HG03520 (cell line): Measurements from ENCODE around the gene FILIP1L.
A peak's percentile ranks its signal among the peaks of the same experiment; 100 is the strongest.

Experiments
- ATAC-seq: cut with Tn5 transposase; IDR thresholded peaks from one replicate; pipeline ENCODE4 v1.9.1; 2021; ENCODE audit warnings: mild to moderate bottlenecking, moderate library complexity; ENCODE audit not compliant: unreplicated experiment

Gene FILIP1L

DNA sequence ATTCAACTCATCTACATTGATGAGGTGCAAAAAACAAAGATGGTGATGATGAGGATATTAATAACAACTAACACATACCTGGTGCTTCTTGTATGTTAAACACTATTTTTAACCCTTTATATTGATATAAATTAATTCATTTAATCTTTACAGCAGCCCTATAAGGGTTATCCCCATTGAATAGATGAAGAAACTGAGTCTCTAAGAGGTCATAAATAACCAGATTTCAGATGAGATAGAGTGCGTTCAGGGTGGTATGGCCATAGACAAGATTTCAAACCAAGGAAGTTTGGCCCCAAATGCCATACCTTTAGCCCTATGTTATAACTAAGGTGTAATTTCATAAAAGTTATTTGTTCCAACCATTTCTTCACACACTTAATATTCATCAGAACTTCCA lies 214.1 kb downstream of the FILIP1L start:
- no peak for ATAC-seq

DNA sequence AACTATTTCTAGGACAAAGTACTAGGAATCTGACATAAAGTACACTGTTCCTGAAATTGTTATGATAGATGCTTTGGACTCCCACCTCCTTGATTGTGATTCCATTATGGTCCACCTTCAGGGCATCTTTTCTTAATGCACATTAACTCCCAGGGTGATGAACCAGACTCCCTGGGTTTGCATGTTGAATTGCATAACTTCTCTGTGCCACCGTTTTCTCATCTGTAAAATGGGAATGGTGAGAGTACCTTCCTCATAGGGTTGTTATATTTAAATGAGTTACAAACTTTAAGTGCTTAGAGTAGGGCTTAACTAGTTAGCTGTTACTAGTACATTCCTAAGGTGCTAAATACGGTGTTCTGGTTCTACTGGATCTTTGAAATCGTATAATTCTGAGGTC lies 214.7 kb downstream of the FILIP1L start:
- ATAC-seq, result no peak

DNA sequence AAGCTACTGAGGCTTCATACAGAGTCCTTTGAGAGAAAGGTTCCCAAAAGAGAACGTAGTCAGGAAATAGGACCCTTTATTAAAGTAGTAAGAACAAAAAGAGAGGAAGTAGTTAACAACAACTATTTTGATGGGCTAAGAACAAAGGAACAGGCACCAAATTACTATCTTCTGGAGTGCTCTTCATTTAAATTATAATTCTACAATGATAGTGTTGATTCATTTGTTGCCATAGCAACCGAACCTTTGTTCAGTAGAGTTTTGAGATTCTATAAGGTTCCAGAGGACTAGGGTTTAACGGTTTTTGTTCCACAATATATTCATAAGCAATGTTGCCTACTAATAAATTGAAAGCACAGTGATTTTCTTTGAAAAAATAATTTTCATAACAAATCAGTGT lies 217.8 kb downstream of the FILIP1L start:
- no peak for ATAC-seq

DNA sequence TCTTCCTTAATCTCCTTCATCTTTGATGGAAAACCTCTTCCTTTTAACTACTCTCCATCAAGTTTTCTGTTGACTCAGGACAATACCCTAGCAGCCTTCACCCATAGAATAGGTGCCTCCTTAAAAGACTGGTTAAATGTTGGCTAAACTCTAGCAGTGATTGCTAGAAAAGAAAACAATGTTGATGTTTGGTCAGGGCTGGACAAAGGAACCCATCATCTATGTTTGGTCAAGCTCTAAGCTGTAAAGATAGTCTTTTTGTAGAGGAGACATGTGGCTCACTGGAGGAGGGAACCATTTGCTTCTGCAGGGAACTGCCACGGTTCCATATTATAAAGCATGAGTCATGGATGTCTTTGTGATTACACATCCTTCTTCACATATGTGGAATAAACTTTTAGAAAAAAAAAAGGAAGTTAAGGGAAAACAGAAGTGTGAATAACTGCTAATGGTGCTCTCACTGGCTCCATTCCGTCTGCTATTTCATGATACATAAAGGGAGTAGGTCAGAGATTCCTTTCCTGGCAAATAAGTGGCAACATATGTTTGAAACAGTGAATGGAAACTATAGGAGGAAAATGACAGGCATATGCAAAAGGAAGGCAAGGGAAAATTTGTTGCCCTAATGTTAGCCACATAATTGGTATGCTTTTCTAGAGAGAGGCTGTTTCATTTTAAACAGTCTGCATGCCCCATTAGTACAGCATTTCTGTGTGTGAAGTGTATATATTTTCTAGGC lies 218.4 kb downstream of the FILIP1L start:
- ATAC-seq, result no peak

DNA sequence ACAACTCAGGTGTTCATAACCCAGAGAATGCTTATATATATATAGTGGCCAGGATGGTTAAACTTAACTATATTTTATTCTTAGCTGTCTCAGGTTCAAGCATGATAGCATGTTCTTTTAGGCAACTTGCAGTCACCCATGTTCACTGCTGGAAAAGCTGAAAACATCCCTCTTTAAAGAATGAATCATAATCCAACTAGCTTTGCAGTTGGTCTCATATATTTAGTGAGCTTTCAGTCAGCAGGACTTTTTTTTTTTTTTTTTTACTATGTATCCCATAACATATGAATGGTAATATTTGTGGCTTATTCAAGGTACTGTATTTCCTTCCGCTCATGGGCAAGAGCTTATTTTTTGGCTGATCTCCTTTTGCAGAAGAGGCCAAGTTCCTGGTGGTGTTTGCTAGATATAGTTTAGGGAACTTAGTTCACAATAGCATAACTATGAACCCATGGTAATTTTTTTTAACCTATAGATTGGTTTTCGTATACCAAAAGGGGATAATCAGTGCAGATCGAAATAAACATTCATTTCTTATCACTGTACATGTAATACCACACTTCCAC lies 219.1 kb downstream of the FILIP1L start:
- ATAC-seq, result no peak

DNA sequence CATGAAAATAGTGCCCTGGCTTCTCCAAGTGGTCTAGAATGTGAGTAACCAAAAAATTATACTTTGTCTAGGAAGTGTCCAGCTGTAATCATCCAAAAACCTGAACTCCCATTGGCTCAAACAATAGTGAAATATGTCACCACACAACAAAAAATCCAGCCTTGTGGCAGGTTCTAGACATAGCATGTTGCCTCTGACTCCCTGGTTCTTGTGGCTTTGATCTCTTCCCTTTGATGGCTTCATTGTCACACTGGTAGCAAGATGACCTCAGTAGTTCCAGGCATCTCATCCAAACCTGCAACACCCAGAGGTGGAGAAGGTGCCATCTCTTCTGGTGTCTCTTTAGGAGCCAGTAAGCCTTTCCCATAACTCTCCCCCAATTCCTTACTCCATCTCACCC lies 222.0 kb downstream of the FILIP1L start:
- no peak for ATAC-seq

DNA sequence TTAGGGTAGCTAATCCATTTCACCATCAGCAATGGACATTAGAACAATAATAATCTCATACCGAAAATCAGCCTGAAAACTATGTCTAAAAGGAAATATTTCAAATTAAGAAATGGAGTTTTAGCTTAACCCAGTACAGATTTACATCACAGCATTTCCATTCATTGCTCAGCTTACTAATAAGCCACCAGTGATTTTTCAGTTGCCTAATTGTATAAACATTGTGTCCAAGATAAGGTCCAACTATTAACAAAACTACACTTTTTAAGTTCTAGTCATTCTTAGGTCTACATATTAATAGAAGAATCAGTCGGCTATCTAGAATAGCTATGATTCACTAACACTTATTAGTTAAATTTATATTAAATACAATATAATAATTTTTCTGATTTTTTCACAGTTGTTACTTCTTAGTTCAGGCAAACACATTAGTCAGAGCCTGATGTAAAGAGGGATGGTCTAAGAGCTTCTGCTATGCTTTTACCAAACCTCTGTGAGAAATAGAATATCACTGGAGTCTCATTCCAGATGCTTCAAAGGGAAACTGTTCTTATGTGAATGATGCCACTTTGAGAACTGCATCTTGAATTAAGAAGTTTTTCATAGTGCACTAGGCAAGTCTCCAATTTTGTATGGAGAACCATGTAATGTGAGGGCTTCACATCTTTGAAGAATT lies 222.6 kb downstream of the FILIP1L start:
- no peak for ATAC-seq

DNA sequence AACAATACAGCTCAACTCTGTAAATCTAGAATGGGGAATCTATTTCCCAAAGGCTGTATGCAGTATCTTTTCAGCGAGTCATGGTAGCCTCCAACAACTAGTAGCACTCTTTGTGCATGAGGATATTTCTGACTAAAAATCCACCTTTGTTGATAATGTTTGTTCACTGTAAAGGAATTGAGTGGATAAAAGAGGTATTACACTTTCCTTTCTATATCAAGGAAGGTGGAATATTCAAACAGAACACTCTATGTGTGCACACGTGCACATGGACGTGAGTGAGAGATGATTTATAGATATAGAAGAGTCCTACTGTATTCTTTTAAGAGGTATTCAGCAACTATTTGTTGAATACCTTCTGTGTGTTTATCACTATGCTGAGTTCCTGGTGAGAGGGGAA lies 228.4 kb downstream of the FILIP1L start:
- no peak for ATAC-seq

DNA sequence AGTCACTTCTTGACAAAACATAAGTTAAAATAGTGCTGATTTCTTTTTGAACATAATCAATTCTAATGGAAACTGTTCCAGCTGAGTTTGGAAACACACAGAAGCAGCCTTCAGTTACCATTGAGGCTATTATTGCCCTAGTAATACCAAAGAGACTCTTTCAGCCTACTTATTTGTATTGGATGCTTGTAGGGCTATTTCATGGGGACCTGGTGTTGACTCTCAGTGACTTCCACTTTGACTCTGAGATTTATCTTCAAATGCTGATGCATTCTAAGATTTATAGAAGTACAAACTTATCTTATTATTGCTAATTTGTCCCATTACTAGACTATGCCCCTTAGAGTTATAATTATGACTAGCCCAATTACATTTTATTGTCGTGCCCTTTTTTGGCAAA lies 229.2 kb downstream of the FILIP1L start:
- no peak for ATAC-seq

DNA sequence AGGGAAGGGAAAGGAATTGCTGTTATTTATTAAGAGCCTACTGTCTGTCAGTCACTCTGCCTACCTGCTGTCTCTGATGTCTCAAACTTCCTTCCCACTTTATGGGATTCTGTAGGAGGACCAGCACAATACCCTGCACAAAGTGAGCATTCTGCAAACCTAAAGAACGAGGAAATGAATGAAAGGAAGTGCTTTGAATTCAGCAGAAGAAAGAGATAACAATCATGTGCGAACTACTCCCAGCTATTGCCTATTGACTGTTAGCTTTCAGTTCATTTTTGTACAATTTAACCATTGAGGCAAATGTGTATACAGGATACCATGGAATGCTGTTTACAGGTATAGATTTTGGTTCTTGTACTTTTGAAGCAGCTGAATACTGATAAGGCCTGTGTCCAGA lies 229.8 kb downstream of the FILIP1L start:
- ATAC-seq, result no peak

DNA sequence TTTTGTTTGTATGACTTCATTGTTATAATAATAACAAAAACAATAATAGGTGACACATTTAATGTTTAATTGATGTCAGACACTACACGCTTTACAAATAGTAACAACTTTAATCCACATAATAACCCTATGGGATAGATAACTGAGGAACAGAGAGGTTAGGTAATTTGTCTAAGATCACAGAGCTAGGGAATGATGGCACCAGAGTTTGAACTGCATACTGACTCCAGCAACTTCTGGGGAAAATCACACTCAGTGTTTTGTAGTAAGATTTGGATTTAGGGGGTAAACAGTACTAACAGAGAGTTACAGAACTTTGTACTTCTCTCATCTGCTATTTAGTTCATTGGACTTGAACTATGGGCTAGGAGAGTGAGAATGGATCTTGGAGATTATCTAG lies 230.6 kb downstream of the FILIP1L start:
- ATAC-seq, result no peak

DNA sequence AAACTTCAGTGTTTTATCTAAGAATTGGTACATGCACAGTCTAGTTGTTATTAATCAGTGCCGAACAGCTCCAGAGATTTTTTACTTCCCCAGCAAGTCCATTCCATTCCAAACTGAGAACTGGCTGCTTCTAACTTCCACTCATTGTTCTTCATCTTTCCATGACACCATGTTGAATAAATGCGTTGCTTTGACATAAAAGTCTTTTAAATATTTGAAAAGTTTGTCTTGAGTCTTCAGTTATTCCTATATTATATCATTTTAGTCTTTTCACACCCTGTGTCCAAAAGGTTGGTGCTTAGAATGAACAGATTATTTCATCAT lies 231.2 kb downstream of the FILIP1L start:
- ATAC-seq, result no peak

DNA sequence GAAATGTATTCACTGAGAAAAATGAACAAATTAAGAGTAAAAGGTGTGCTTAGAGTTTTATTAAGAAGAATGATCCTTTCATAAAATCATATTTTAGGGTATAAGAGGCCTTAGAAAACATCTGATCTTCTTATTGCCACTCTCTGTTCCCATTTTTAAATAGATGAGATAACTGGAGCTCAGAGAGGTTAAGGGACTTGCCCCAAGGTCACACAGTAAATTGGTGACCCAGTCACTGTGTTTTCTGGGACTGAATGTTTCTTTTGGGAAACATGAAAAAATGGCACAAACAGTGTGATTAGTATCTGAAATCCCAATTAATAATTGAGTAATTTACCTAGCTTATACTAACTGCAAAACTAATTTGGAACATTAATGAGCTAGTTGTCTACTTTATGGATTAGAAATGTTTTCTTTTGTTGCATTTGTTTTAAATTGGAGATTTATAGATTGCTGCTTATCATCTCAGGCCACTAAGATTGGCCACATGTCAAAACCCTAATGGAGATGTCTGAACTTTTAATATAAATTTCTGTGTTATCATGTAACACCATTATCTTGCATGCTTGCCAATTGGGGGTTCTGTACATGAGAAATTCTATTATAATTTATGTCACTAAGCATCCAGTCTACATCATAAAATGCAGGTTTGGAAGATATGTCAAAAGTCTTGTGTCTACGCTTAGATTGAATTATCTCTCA lies 231.7 kb downstream of the FILIP1L start:
- no peak for ATAC-seq

DNA sequence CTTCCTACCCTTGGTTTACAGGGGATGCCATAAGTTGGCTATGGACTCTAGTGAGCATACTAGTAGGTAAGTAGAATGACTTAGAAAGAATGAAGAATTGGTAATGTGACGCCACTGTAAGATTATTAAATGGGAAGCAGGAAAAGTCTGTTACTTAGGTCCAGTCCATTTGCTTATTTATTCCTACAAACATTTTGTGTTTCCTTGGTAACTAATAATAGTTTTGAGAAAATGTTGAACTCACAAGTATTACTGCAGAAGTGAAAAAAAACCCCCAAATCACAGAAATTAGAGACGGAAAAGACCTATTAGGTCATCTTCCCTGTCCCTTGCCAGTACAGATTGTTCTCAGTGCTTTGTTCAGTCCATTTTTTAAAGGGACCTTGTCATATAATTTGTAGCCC lies 233.2 kb downstream of the FILIP1L start:
- no peak for ATAC-seq

DNA sequence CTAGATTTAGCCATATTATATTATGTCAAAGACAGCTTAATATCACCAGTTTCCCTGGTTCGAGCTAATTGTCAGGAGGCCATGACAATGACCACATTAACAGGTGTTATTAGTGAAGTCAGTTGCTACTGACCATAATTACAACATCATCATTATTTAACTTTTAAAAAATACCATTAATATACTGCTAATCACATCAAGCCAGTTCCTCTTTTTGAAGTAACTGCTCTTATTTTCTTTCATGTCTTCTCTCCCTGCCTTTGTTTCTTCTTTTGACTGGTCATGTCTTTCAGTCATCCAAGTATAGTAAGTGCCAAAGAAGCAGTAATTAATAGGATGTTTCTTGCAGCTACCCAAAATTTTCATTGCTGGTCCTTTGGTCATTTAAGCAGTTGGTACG lies 235.0 kb downstream of the FILIP1L start:
- ATAC-seq, result no peak

DNA sequence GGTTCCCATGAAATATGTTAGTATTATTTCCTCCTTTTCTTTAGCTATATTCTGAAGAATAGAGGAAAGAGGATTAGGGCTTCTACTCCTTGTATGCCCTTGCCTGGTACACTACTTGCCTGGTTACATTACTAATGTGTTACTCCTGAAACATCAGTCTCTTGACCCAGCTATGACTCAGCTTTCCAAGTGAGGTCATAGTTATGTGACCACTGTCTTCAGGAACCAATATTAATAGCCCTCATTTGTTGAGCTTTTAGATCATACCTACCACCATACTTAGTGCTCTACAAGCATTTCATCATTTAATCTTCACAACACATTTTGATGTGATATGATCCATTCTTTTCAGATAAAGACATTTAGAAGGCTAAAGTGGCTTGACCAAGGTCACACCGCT lies 236.3 kb downstream of the FILIP1L start:
- ATAC-seq, result peak; percentile 49

DNA sequence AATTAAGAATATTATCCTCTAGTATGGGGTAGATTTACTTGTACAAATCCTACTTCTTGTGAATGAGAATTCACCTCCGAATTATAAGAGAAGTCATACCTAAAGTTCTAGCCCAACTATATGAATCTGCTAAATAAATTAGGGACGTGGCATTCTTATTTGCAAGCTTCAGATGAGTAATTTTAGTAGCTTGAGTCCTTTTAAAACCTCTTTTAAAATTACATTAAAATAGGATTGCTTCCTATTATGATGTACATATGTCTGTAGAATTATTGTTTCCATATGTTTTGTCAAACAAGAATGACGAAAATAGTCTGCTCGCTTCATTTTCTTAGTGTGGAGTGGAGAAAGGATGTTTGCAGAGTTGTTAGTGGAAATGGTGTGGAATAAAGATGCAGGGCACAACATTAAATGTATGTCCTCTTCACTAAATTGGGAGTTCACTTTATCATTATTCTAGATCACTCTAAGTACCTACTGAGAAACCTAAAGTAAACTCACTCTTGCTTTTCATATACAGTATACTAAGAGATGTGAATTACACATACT lies 237.2 kb downstream of the FILIP1L start:
- no peak for ATAC-seq

DNA sequence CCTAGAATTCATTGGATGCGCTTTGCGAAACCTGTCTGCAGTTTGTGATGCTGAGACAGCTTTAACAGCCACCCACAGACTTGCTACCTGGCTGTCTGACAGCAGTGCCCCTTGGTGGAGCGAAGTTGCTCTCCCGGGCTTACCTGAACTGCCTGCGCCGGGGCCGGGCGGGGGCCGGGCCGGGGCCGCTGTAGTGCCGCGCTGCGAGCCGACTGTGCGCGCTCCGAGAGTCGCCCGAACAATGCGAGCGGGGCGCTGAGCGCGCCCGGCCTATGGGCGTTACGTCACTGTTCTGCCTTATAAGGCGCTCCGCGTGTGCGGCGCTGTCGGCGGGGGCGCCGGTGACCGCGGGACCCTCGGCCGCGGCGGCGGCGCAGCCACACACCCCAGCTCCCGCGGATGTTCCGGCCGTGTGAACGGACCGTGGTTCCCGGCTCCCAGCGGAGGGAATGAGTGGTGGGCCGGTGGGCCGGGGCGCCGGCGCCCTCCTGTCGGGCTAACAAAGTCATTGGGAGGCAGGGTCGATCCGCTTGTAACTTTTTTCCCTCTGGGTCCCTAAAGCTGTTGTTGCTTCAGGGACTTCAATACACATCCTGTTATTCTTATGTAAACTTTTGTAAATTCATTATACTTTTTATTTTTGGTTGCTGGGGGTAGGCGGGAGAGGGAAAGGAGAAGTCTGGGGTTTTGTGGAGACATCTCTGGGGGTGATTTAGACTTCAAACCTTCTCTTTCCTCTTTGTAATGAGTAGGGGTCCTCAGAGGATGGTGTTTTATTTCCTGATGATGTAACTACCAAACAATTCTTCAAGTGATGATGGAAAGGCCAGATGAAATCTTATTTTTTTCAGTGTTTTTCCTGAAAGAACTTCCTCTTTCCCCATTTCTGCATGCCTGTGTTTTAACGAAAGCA lies 238.1 kb downstream of the FILIP1L start:
- peak; percentile 87 for ATAC-seq

DNA sequence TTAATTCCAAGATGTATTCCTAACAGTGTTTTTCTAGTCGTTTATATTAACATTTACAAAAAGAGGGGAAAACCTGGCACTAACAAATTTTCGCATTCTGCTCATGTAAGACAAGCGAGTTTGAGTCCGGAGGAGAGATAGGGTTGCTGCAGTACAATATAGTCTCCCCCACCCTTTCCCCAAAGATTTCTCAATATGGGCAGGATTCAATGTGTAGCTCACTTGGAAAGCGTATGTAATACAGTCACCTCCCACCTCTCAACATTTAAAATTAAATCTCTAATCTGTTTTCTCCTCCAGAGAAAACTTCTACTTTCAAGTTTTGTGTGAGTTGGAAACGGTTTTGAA lies 238.7 kb downstream of the FILIP1L start:
- no peak for ATAC-seq

DNA sequence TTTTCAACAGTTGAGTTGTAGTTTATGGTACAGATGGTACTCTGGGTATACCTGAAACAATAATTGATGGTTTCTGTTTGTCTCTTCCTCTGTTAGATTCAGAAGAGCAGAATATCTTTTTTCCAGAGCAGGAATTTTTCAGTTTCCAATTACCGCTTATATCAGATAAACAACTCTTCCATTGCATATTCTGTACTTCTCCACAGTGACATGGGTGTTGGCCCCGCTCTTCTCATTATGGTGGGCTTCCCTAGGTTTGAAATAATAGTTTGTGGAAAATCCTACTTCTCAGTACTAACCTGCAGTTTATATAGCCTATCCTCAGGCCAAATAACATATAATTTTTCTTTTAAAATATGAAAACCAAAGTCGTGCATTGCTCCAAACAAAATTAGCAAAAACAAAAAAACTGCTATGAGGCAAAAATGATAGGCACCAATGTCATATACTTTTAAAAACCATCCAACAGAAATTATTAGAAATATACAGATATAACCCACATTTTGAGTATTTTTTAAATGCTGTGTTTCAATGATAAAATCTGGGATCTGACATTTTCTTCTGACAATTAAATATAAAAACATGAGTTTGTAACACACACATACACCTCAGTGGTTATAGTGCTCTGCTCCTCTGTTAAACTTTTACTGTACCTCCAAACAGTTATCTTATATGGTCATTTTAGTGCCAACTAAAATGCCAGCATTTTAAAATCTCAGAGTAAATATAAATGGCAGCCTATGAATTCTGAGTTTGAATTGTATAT lies 239.9 kb downstream of the FILIP1L start:
- no peak for ATAC-seq
